ENCODE results near the gene PGAP2.

DNA sequence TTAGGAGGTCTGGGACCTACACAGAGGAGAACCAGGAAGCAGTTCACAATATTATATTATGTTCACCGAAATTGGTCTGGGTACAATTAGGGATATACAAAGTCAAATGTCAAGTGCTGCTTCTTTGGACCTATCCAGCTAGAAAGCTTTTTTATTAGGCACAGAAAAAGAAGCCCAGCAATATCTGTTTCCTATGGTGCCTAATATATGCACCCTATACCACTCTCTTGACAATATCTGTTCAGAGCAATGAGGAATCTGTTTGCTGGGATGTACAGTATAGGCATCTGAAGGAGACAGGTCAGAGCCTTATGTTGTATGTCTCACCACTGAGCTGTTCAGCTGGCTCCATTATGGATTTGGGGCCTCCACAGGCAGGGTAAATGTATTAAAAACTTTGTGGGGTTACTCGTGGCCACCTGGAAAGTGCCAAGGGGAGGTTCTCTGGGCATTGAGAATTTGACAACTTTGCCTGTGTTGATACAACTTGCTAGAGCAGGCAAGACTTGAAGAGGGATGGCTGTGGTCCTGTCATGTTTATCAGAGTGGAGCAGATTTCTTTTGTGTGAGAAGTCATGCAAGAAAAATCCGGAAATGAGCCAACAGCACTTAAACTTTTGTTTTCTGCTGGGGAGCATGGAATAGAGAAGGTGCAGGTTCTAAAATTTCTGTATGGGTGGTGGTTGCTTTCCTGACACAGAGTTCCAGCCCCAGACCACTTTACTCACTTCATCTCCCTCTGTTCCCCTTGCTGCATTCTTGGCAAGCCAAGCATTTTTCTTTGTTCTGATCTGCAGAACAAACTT, 57.2 kb downstream of the PGAP2 start:
- TF ChIP-seq, protein P1, sequence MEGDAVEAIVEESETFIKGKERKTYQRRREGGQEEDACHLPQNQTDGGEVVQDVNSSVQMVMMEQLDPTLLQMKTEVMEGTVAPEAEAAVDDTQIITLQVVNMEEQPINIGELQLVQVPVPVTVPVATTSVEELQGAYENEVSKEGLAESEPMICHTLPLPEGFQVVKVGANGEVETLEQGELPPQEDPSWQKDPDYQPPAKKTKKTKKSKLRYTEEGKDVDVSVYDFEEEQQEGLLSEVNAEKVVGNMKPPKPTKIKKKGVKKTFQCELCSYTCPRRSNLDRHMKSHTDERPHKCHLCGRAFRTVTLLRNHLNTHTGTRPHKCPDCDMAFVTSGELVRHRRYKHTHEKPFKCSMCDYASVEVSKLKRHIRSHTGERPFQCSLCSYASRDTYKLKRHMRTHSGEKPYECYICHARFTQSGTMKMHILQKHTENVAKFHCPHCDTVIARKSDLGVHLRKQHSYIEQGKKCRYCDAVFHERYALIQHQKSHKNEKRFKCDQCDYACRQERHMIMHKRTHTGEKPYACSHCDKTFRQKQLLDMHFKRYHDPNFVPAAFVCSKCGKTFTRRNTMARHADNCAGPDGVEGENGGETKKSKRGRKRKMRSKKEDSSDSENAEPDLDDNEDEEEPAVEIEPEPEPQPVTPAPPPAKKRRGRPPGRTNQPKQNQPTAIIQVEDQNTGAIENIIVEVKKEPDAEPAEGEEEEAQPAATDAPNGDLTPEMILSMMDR (conservative IDR thresholded peaks at IDR 0.05; ENCODE audit: low read depth, low read length): no peak
- no peak for TF ChIP-seq POLR2A (IDR thresholded peaks at IDR 0.05; ENCODE audit: low read depth, low read length)
- no peak for TF ChIP-seq SMC3 (IDR thresholded peaks at IDR 0.05; ENCODE audit: low read depth, low read length)
- no peak for TF ChIP-seq MAZ (IDR thresholded peaks at IDR 0.05; ENCODE audit: borderline replicate concordance, low read depth, low read length)
- TF ChIP-seq FOS (IDR thresholded peaks at IDR 0.05; ENCODE audit: low read depth, low read length): 0 out of 2 replicates have a peak, but pooled peaks have one; percentile 13
